GM18519 (cell line): ENCODE results near the gene TEX51.

Experiments used
- ATAC-seq: cut with Tn5 transposase; IDR thresholded peaks from one replicate; pipeline ENCODE4 v1.9.1; 2021; ENCODE audit warnings: mild to moderate bottlenecking, moderate library complexity; ENCODE audit not compliant: unreplicated experiment, low FRiP score

The TEX51 gene

GRCh38 chr2:126890551-126891450 lies 7.9 kb upstream of the TEX51 start:
- no peak for ATAC-seq

GRCh38 chr2:126891681-126892500 lies 6.8 kb upstream of the TEX51 start:
- no peak for ATAC-seq

GRCh38 chr2:126893153-126893552 lies 5.5 kb upstream of the TEX51 start:
- ATAC-seq, result no peak

GRCh38 chr2:126893606-126894005 lies 5.1 kb upstream of the TEX51 start:
- ATAC-seq, result no peak

GRCh38 chr2:126894082-126894481 lies 4.6 kb upstream of the TEX51 start:
- no peak for ATAC-seq

- ATAC-seq, result no peak
Observed at GRCh38 chr2:126894585-126895182, 4.0 kb upstream of the TEX51 start.

GRCh38 chr2:126895336-126895735 lies 3.4 kb upstream of the TEX51 start:
- no peak for ATAC-seq

- ATAC-seq, result no peak
Observed at GRCh38 chr2:126896471-126896870, 2.2 kb upstream of the TEX51 start.

GRCh38 chr2:126899616-126900185 lies 1.0 kb downstream of the TEX51 start:
- no peak for ATAC-seq

- no peak for ATAC-seq
Observed at GRCh38 chr2:126900646-126901319, 2.1 kb downstream of the TEX51 start.

GRCh38 chr2:126901459-126901858 lies 2.8 kb downstream of the TEX51 start:
- ATAC-seq, result no peak

GRCh38 chr2:126902152-126902835 lies 3.6 kb downstream of the TEX51 start:
- no peak for ATAC-seq

- ATAC-seq, result no peak
Observed at GRCh38 chr2:126902859-126903258, 4.2 kb downstream of the TEX51 start.

GRCh38 chr2:126905991-126906390 lies 7.3 kb downstream of the TEX51 start:
- ATAC-seq, result no peak

- no peak for ATAC-seq
Observed at GRCh38 chr2:126906781-126907180, 8.1 kb downstream of the TEX51 start.

- peak; percentile 63 for ATAC-seq
Observed at GRCh38 chr2:126907671-126908070, 9.0 kb downstream of the TEX51 start.

- ATAC-seq, result no peak
Observed at GRCh38 chr2:126908721-126909177, 10.1 kb downstream of the TEX51 start.

GRCh38 chr2:126909366-126909765 lies 10.7 kb downstream of the TEX51 start:
- ATAC-seq, result no peak

GRCh38 chr2:126909781-126910180 lies 11.1 kb downstream of the TEX51 start:
- ATAC-seq, result no peak

GRCh38 chr2:126910637-126911036 lies 11.9 kb downstream of the TEX51 start:
- ATAC-seq, result no peak
